Urinary bladder (tissue), 4 donors: ENCODE results near the gene CCDC27. TPM values are rescaled to one million over a fixed set of nuclear protein-coding genes. Genes with fewer than 3 reads are reported as not detected.
"Not testable (repeated sequence)": the region's sequence is repeated elsewhere in the genome, so short reads cannot be mapped to it uniquely, and the experiment has no call there.

ENCODE experiments used
- DNase-seq: peaks from one replicate; pipeline ENCODE4 v3.0.0-alpha.2; 2015; ENCODE audit errors: extremely low spot score
- H3K27ac ChIP-seq: one replicate; pipeline ENCODE4 v1.5.1; 2013; ENCODE audit warnings: low read depth, mild to moderate bottlenecking, moderate library complexity
- H3K36me3 ChIP-seq: one replicate; pipeline ENCODE4 v1.6.1; 2013; ENCODE audit warnings: mild to moderate bottlenecking, moderate library complexity; ENCODE audit not compliant: insufficient read depth
- H3K4me1 ChIP-seq: one replicate; pipeline ENCODE4 v1.6.1; 2013; ENCODE audit warnings: mild to moderate bottlenecking, moderate library complexity; ENCODE audit not compliant: insufficient read depth
- H3K4me3 ChIP-seq: one replicate; pipeline ENCODE4 v1.5.1; 2013; ENCODE audit warnings: low read depth, low read length
- WGBS: extraction: QIAGEN DNeasy Blood & Tissue Kit; methylation state at CpG from one replicate; pipeline ENCODE4 v1.1.7; 2013; 5-methylcytosine and 5-hydroxymethylcytosine counted together
- polyA plus RNA-seq: library from polyadenylated mRNA; stranded (reverse); fragments of 200-250 nt; gene quantifications from one replicate; pipeline ENCODE4 v1.2.3, GENCODE V29; 2013
- total RNA-seq: library from RNA; depleted of rRNA; stranded (reverse); fragments of >200 nt; gene quantifications from one replicate; pipeline ENCODE4 v1.2.3, GENCODE V29; 2014
- donor health status: healthy with polysubstance abuse.
- donor health status: healthy.

CCDC27 gene
- total and polyA plus RNA-seq, 2 donors, result not detected

DNA sequence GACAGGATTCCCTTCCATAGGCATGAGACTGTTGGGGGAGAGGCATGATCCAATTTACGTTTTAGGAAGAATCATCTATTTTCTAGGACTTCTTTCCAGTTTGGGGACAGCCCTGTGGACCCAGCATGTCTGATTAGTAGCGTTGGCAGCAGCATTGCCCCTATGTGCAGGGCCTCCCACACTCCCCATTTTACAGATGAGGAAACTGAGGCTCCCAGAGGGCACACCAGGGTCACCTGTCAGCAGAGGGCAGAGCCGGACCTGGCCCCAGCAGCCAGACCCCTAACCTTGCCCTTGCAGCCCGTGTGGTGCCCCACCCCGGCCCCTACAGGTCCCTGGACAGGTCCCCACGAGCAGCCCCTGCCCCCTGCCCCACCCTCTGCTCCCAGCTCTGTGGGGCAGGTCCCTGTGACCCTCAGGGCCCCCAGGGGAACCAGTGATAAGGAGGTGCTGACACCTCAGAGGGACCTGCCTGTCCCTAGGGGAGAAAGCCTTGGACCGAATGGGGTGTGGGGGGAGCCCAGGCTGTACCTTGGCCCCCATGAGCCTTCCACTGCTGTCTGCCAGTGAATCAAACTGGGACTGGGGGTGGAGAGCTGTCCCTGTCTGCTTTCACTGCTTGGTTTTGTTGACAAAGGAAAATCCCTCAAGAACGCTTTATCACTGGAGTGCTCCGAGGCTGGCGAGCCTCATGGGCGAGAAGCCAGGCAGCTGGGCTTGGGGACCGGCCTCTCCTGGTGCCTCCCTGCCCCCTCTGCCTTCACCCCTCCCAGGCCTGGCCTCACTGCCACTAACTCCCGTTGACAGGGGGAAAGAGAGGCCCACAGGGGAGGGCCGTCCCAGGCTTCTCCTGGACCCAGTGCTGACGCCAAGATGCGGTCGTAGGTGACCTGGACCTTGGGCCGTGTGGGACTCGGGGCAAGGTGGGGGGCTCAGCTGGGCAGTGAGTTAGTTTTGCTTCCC lies 39.4 kb upstream of the CCDC27 start:
- no peak overlapping the region for H3K4me3 ChIP-seq
- H3K27ac ChIP-seq, result no peak overlapping the region
- 52% methylated on average over 19 of the region's 19 CpGs for WGBS
- H3K36me3 ChIP-seq, result no peaks in the 10 kb centered on the region
- H3K4me1 ChIP-seq, result no peaks in the 10 kb centered on the region
- no peak for DNase-seq

DNA sequence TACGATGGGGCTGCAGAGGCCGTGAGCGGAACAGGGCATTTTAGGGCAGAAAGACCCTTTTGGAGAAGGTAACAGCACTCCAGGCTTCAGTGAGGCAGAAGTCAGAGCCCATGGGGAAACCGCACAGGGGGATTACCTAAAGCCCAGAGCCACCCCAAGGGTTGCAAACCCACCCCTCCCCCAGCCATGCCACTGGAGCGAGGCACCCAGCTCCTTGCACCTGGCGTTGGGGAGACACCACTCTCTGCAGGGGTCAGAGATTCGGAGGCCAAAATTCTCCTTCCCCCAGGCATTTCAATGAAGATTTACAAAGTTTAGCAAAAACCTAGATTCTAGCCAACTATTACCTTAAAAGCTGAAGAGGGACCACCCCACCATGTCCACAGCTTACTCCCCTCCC lies 38.4 kb upstream of the CCDC27 start:
- Histone ChIP-seq H3K27ac (no peak overlapping the region), H3K4me1 (no peaks in the 10 kb centered on the region), H3K4me3 (no peak overlapping the region), H3K36me3 (no peaks in the 10 kb centered on the region)
- 92% methylated on average over 7 of the region's 7 CpGs for WGBS
- no peak for DNase-seq

DNA sequence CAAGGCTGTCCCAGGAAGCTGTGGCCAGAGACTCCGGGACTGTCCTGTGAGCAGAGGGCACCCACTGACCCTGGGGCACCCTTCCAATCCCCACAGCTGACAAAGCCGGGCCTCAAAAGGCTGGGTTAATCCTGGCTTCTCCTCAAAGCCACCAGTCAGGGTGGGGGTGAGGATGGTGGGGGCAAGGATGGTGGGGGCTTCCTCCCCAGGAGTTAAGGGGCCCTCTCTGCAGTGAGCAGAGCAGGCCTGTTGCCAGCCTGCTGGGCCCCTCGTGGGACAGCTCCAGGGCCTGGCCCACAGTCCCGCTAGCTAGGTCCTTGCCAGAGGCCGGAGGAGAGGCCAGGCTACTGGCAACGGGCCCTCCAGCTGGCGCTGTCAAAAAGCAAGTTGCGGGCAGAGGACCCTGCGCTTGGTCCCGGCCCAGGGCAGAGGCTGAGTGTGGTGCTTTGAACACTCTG lies 37.9 kb upstream of the CCDC27 start:
- Histone ChIP-seq H3K4me3 (no peak overlapping the region), H3K27ac (no peak overlapping the region), H3K36me3 (no peaks in the 10 kb centered on the region), H3K4me1 (no peaks in the 10 kb centered on the region)
- WGBS, result 56% methylated on average over 10 of the region's 10 CpGs
- DNase-seq, result no peak

DNA sequence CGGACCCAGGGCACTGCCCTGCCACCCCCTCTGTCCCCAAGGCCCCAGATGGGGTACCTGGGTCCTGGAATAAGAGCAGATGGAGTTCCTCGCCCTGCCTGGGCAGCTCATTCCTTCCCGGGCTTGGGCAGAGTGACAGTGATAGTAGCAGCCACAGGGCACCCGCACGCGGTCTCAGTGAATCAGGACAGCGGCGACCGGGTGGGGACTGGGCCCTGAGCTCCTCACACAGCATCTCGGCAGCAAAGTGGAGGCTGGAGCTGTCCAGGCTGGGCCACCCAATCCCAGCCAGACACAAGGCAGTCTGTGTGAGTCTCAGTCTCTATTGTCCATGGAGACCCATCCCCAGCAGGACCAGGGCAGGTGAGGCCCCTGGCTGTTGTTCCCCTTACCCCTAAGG lies 37.4 kb upstream of the CCDC27 start:
- Histone ChIP-seq H3K4me1 (no peaks in the 10 kb centered on the region), H3K4me3 (no peak overlapping the region), H3K36me3 (no peaks in the 10 kb centered on the region), H3K27ac (no peak overlapping the region)
- 82% methylated on average over 10 of the region's 10 CpGs for WGBS
- DNase-seq, result no peak

DNA sequence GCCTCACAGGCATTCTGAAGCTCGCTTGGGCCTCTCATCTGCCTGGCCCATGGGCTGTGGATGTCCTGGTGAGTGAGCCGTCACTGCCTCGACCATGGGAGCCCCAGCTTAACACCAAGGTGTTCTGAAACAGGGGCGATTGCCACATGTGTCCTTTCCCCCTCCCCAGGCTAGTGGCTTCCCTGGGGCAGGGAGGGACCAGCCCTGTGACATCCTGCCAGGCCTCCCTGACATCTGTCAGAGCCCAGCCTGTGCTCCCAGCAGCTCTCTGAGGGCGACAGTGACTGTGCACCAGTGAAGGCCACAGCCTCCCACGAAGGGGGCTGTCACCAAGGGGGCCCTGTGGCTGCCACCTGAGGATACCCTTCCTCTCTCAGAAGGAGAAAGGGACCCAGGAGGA lies 35.9 kb upstream of the CCDC27 start:
- no peak for DNase-seq
- Histone ChIP-seq H3K36me3 (no peaks in the 10 kb centered on the region), H3K4me3 (no peak overlapping the region), H3K27ac (no peak overlapping the region), H3K4me1 (no peaks in the 10 kb centered on the region)
- 81% methylated on average over 6 of the region's 6 CpGs for WGBS

DNA sequence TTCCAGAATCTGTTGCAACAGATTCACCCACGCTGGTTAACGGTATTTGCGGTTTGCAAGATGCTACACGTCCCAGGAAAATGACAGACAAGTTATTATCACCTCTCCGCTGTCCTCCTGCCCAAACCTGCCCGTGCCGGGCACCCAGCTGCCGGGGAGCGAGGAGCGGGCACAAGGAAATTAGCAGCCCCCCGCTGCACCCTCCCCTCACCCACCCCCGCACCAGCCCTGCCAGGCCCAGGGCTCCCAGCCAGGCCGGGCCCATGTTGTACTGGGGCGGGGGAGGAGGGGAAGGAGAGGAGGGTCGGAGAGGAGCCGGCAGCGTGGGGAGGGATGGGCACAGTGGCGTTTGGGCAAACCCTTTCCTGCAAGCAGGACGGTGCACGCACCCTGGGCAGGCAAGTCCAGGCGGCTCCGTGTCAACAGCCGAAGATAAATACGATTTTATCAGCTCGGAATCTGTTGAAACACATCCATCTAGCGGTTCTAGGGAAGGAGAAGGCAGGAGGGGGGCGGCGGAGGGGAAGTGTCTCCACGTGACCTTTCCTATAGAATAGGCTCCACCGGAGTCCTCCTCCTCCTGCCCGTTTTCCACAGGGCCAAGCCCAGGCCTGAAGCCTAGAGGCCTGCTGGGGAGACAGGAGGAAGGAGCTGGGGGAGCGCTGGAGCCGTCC lies 35.1 kb upstream of the CCDC27 start:
- Histone ChIP-seq H3K27ac (no peak overlapping the region), H3K36me3 (no peaks in the 10 kb centered on the region), H3K4me3 (no peak overlapping the region), H3K4me1 (no peaks in the 10 kb centered on the region)
- WGBS, result 54% methylated on average over 33 of the region's 33 CpGs
- peak; percentile 75 for DNase-seq

DNA sequence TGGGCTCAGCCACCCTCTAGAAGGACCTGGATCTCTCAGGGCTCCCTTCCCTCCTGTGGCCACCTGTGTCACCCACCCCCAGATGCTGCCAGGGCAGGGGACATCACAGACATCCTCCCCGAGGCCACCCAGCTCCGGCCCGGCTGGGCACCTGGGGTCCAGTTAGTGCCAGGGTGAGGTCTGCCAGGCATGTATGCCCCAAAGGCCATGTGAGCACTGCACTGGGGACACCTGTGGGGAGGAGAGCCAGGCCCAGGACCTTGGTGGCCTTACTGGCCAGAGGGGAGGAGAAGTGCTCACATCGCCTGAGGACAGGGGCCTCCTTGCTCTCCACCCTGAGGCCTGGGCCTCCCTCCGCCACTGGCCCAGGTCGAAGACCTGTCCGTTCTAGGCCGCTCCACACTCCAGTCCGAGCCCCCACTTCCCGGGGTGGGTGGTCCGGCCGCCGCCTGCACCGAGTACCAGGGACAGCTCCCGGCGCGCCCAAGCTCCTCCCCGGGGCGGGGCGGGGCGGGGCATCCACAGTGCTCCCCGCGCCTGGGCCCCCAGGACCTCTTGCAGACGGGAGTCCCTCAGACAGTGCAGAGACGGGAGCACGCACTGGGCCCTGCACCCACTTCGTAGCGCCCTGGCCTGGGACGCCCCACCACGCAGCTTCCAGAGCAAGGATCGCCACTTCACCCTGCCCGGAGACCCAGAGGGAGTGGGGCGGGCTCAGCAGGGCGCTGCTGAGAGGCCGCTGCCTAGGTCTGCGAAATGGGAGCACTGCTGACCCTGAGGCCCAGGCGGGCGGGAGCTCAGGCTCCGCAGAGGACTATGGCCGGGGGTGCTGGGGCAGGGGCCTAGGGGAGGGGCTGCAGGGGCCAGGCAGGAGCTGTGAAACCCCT lies 34.3 kb upstream of the CCDC27 start:
- DNase-seq, result no peak

DNA sequence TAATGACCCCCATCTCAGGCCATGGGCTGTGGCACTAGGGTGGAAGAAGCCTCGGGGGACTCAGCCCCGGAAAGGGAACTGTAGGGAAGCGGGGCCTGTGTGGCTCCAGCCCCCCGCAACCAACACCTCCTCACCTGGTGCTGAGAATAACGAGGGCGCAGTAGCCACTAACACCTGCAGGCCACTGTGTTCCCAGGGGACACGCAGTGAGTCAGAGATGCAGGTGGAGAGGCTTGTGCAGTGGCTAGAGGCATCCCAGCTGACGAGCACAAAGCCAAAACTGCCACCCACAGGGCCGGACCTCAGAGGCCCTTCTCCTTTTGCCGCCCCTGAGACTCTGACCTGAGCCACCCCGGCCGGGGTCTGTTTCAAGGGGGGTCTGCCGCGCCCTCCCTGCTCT lies 33.5 kb upstream of the CCDC27 start:
- Histone ChIP-seq H3K4me3 (no peak overlapping the region), H3K27ac (no peak overlapping the region), H3K4me1 (no peaks in the 10 kb centered on the region), H3K36me3 (no peaks in the 10 kb centered on the region)
- no peak for DNase-seq
- WGBS, result 82% methylated on average over 14 of the region's 14 CpGs

More for the DNA sequence above, 34.3 kb upstream of the CCDC27 start:
- Histone ChIP-seq H3K4me3 (no peak overlapping the region), H3K4me1 (no peaks in the 10 kb centered on the region), H3K36me3 (no peaks in the 10 kb centered on the region), H3K27ac (no peak overlapping the region)
- 24% methylated on average over 40 of the region's 40 CpGs for WGBS

DNA sequence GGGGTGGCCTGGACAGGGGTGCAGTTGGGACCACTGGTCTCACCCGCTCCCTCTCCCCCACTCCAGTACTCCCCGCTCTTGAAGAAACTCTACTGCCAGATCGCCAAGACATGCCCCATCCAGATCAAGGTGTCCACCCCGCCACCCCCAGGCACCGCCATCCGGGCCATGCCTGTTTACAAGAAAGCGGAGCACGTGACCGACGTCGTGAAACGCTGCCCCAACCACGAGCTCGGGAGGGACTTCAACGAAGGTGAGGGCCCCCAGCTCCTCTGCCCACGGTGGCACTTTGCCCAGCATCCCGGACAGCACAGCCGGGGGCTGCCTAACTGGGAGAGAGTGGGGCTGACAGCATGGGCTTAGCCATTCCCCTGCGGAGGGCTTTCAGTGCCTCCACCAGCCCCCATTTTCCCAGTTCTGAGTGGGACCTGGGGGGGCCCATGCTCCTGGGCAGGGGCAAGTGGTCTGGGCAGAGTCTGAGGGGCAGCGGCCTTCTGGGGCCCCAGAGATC lies 30.2 kb upstream of the CCDC27 start:
- H3K4me3 ChIP-seq, result no peak overlapping the region
- no peak for DNase-seq
- no peaks in the 10 kb centered on the region for H3K4me1 ChIP-seq
- H3K27ac ChIP-seq, result no peak overlapping the region
- no peaks in the 10 kb centered on the region for H3K36me3 ChIP-seq
- 68% methylated on average over 20 of the region's 20 CpGs for WGBS

DNA sequence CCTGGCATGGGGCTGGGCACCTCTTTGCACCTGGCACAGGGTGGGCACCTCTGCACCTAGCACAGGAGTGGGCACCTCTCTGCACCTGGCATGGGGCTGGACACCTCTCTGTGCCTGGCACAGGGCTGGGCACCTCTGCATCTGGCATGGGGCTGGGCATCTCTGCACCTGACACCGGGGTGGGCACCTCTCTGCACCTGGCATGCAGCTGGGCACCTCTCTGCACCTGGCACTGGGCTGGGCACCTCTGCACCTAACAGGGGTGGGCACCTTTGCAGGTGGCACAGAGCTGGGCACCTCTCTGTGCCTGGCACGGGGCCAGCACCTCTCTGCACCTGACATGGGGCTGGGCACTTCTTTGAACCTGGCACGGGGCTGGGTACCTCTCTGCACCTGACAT lies 29.4 kb upstream of the CCDC27 start:
- DNase-seq, result no peak
- 71% methylated on average over 3 of the region's 3 CpGs for WGBS
- H3K4me1 ChIP-seq, result no peaks in the 10 kb centered on the region
- no peak overlapping the region for H3K4me3 ChIP-seq
- no peaks in the 10 kb centered on the region for H3K36me3 ChIP-seq
- no peak overlapping the region for H3K27ac ChIP-seq

DNA sequence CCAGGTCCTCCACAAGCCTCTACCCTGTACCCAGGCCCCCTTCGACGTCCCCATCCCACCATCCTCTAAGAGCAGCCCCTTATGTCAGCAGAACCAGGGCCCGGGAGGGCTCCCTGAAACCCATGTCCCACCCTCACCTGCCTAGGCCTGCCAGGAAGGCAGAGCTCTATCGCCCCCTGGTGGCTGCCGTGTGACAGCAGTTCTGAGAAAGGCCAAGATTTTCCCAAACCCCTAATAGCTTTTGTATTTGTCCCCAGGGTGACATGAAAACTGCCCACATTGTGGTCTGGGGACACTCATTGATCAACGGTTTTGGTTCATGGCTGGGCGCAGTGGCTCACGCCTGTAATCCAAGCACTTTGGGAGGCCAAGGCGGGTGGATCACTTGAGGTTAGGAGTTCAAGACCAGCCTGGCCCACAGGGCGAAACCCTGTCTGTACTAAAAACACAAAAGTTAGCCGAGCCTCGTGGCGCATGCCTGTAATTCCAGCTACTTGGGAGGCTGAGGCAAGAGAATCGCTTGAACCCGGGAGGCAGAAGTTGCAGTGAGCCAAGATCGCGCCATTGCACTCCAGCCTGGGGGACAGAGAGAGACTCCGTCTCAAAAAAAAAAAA lies 27.7 kb upstream of the CCDC27 start:
- not testable (repeated sequence) for H3K36me3 ChIP-seq, H3K27ac ChIP-seq, DNase-seq, H3K4me3 ChIP-seq, H3K4me1 ChIP-seq
- WGBS, result 39% methylated on average over 18 of the region's 18 CpGs

DNA sequence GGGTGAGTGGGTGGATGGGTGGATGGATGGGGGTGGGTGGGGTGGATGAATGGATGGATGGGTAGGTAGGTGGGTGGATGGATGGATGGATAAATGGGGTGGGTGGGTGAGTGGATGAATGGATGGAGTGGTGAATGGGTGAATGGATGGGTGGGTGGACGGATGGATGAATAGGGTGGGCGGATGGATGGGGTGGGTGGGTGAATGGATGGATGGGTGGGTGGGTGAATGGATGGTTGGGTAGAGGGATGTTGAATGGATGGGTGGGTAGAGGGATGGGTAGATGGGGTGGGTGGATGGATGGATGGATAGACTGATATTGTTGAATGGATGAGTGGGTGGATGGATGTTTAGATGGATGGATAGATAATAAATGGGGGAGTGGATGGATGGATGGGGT lies 26.9 kb upstream of the CCDC27 start:
- DNase-seq, result no peak
- no peak overlapping the region for H3K27ac ChIP-seq
- H3K4me3 ChIP-seq, result no peak overlapping the region
- no peaks in the 10 kb centered on the region for H3K36me3 ChIP-seq
- no peaks in the 10 kb centered on the region for H3K4me1 ChIP-seq
- WGBS, result 95% methylated on average over 2 of the region's 2 CpGs
